ENCODE data around the gene FASLG. TPM values are rescaled to one million over a fixed set of nuclear protein-coding genes. Genes with fewer than 3 reads are reported as not detected.

FASLG gene, protein sequence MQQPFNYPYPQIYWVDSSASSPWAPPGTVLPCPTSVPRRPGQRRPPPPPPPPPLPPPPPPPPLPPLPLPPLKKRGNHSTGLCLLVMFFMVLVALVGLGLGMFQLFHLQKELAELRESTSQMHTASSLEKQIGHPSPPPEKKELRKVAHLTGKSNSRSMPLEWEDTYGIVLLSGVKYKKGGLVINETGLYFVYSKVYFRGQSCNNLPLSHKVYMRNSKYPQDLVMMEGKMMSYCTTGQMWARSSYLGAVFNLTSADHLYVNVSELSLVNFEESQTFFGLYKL
- total RNA-seq (ENCODE audit: unreplicated experiment) = not detected
- long read RNA-seq = 0 reads

DNA sequence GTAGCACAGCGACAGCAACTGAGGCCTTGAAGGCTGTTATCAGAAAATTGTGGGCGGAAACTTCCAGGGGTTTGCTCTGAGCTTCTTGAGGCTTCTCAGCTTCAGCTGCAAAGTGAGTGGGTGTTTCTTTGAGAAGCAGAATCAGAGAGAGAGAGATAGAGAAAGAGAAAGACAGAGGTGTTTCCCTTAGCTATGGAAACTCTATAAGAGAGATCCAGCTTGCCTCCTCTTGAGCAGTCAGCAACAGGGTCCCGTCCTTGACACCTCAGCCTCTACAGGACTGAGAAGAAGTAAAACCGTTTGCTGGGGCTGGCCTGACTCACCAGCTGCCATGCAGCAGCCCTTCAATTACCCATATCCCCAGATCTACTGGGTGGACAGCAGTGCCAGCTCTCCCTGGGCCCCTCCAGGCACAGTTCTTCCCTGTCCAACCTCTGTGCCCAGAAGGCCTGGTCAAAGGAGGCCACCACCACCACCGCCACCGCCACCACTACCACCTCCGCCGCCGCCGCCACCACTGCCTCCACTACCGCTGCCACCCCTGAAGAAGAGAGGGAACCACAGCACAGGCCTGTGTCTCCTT is at the start of gene FASLG:
Gene FASLG (plus strand): TSS at position 233 of the 583 bp plus-strand sequence. CDS start 99 bp downstream, at position 332.
- Mint-ChIP-seq H3K4me3 (ENCODE audit: unreplicated experiment) (no peak within 1 kb of the TSS), H3K4me1 (ENCODE audit: low read depth, unreplicated experiment) (no peaks in the 10 kb centered on the region), H3K27me3 (ENCODE audit: unreplicated experiment) (no peaks in the 10 kb centered on the region), H3K36me3 (ENCODE audit: unreplicated experiment) (no peaks in the 10 kb centered on the region), H3K9me3 (ENCODE audit: unreplicated experiment) (no peaks in the 10 kb centered on the region), H3K27ac (ENCODE audit: unreplicated experiment) (no peak within 1 kb of the TSS)
- DNase-seq = no peak
- TF ChIP-seq, protein P1, sequence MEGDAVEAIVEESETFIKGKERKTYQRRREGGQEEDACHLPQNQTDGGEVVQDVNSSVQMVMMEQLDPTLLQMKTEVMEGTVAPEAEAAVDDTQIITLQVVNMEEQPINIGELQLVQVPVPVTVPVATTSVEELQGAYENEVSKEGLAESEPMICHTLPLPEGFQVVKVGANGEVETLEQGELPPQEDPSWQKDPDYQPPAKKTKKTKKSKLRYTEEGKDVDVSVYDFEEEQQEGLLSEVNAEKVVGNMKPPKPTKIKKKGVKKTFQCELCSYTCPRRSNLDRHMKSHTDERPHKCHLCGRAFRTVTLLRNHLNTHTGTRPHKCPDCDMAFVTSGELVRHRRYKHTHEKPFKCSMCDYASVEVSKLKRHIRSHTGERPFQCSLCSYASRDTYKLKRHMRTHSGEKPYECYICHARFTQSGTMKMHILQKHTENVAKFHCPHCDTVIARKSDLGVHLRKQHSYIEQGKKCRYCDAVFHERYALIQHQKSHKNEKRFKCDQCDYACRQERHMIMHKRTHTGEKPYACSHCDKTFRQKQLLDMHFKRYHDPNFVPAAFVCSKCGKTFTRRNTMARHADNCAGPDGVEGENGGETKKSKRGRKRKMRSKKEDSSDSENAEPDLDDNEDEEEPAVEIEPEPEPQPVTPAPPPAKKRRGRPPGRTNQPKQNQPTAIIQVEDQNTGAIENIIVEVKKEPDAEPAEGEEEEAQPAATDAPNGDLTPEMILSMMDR (IDR thresholded peaks at IDR 0.05; ENCODE audit: partially characterized antibody, unreplicated experiment) = no peak

- Mint-ChIP-seq H3K27me3 (ENCODE audit: unreplicated experiment) (no peaks in the 10 kb centered on the region), H3K36me3 (ENCODE audit: unreplicated experiment) (no peaks in the 10 kb centered on the region), H3K4me3 (ENCODE audit: unreplicated experiment) (no peak overlapping the region), H3K27ac (ENCODE audit: unreplicated experiment) (no peak overlapping the region), H3K4me1 (ENCODE audit: low read depth, unreplicated experiment) (no peaks in the 10 kb centered on the region), H3K9me3 (ENCODE audit: unreplicated experiment) (no peaks in the 10 kb centered on the region)
- TF ChIP-seq, protein P1 (IDR thresholded peaks at IDR 0.05; ENCODE audit: partially characterized antibody, unreplicated experiment) = no peak
- DNase-seq = no peak
Measured at GRCh38 chr1:172609528-172609927, 49.4 kb upstream of the FASLG start.

DNA sequence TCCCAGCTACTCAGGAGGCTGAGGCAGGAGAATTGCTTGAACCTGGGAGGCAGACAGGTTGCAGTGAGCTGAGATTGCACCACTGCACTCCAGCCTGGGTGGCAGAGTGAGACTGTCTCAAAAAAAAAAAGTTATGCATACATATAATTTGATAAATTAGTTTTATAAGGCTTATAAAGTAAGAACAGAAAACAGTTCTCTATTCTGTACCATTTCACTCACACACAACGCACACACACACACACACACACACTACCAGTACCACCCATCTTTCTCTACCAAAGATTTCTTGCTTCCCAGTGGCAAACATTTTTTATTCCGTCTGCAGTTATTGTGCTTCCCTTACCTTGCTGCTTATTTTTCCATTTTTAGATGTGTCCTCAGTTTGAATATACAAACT is 46.4 kb upstream of the FASLG start:
- no peak overlapping the region for H3K4me3 Mint-ChIP-seq (ENCODE audit: unreplicated experiment)
- no peak overlapping the region for H3K27ac Mint-ChIP-seq (ENCODE audit: unreplicated experiment)
- H3K27me3 Mint-ChIP-seq (ENCODE audit: unreplicated experiment) = peaks cover 2% of the 10 kb centered on the region
- peaks cover 7% of the 10 kb centered on the region for H3K9me3 Mint-ChIP-seq (ENCODE audit: unreplicated experiment)
- no peak for DNase-seq
- TF ChIP-seq, protein P1 (IDR thresholded peaks at IDR 0.05; ENCODE audit: partially characterized antibody, unreplicated experiment) = no peak
- peaks cover 11% of the 10 kb centered on the region for H3K36me3 Mint-ChIP-seq (ENCODE audit: unreplicated experiment)
- no peaks in the 10 kb centered on the region for H3K4me1 Mint-ChIP-seq (ENCODE audit: low read depth, unreplicated experiment)

DNA sequence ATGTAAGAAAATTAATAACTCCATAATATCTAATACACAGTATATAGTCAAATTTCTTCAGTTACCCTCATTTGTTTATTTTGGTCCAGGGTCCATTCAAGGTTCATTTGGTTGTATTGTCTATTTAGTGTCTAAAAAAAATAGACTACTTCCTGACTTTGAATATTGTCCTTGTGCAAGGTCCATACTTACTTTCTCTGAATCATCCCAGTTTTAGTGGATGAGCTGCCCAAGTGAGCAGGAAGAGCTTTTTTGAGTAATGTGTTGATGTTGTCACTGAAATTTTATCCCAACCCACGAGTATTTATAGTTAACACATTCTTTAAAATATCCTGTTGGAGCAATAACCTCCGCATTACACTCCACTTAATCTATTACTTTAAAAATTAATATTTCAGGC is 45.6 kb upstream of the FASLG start:
- Mint-ChIP-seq H3K4me1 (ENCODE audit: low read depth, unreplicated experiment) (no peaks in the 10 kb centered on the region), H3K27ac (ENCODE audit: unreplicated experiment) (no peak overlapping the region), H3K36me3 (ENCODE audit: unreplicated experiment) (peaks cover 14% of the 10 kb centered on the region), H3K27me3 (ENCODE audit: unreplicated experiment) (peaks cover 2% of the 10 kb centered on the region), H3K4me3 (ENCODE audit: unreplicated experiment) (no peak overlapping the region), H3K9me3 (ENCODE audit: unreplicated experiment) (peaks cover 7% of the 10 kb centered on the region)
- TF ChIP-seq, protein P1 (IDR thresholded peaks at IDR 0.05; ENCODE audit: partially characterized antibody, unreplicated experiment) = no peak
- no peak for DNase-seq

DNA sequence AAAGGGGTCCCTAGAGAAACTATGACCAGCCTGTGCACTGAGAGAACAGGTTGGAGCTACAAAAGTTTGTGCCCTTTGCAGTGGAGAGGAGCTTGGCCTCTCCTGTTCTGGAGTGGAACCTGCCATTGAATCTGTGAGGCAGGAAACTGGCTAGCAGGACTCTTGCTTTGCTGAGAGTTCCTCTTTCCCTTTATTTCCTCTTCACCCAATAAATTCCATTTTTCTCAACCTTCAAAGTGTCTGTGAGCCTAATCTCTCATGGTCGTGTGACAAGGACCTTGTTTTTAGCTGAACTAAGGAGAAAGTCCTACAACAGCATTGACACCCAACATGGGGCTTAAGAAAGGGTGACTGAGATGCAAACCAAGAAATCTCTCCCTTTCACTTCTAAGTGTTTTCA is 42.7 kb upstream of the FASLG start:
- Mint-ChIP-seq H3K36me3 (ENCODE audit: unreplicated experiment) (peaks cover 15% of the 10 kb centered on the region), H3K4me3 (ENCODE audit: unreplicated experiment) (no peak overlapping the region), H3K27ac (ENCODE audit: unreplicated experiment) (no peak overlapping the region), H3K4me1 (ENCODE audit: low read depth, unreplicated experiment) (no peaks in the 10 kb centered on the region), H3K27me3 (ENCODE audit: unreplicated experiment) (peaks cover 2% of the 10 kb centered on the region), H3K9me3 (ENCODE audit: unreplicated experiment) (peaks cover 10% of the 10 kb centered on the region)
- DNase-seq = no peak
- TF ChIP-seq, protein P1 (IDR thresholded peaks at IDR 0.05; ENCODE audit: partially characterized antibody, unreplicated experiment) = no peak
